Gastroesophageal sphincter (tissue), 3 donors: Measurements from ENCODE around the gene GARIN3.

Source experiments
- EP300 ChIP-seq: sonication (generic); formaldehyde crosslinking; IDR thresholded peaks from one replicate; pipeline ENCODE4 v1.6.1; 2017; ENCODE audit warnings: antibody characterized with exemption, mild to moderate bottlenecking
- POLR2A ChIP-seq, 2 donors: fragments of 450-650 bp; IDR thresholded peaks; one replicate each; pipeline ENCODE4 v1.6.1; 2017; ENCODE audit warnings: antibody characterized with exemption in 2 of 2, mild to moderate bottlenecking in 2 of 2, moderate library complexity in 1 of 2
- POLR2AphosphoS5 ChIP-seq: sonication (generic); formaldehyde crosslinking; IDR thresholded peaks from one replicate; pipeline ENCODE4 v1.6.1; 2017; ENCODE audit warnings: antibody characterized with exemption
- TF ChIP-seq, protein P1 (sequence below), 4 experiments: fragments of 200-600 bp in 2 of 4; fragments of 450-650 bp in 2 of 4; sonication (generic) in 1 of 4; IDR thresholded peaks; one replicate each; pipeline ENCODE4 v1.5.1; 2017 to 2019; ENCODE audit warnings: antibody characterized with exemption in 4 of 4, mild to moderate bottlenecking in 2 of 4, moderate library complexity in 2 of 4

DNA sequence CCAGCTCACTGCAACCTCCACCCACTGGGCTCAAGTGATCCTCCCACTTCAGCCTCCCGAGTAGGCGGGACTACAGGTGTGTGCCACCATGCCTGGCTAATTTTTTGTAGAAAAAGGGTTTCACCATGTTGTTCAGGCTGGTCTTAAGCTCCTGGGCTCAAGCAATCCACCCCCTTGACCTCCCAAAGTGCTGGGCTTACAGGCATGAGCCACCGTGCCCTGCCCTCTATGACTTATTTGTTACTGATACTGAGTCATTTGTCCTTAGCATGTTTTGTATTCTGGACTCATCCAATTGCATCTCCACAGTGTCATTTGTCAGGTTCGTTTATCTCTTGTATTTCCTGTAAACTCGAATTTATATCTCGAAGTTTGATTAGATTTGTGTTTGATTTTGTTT lies 11.9 kb upstream of the GARIN3 start:
- TF ChIP-seq, protein P1, sequence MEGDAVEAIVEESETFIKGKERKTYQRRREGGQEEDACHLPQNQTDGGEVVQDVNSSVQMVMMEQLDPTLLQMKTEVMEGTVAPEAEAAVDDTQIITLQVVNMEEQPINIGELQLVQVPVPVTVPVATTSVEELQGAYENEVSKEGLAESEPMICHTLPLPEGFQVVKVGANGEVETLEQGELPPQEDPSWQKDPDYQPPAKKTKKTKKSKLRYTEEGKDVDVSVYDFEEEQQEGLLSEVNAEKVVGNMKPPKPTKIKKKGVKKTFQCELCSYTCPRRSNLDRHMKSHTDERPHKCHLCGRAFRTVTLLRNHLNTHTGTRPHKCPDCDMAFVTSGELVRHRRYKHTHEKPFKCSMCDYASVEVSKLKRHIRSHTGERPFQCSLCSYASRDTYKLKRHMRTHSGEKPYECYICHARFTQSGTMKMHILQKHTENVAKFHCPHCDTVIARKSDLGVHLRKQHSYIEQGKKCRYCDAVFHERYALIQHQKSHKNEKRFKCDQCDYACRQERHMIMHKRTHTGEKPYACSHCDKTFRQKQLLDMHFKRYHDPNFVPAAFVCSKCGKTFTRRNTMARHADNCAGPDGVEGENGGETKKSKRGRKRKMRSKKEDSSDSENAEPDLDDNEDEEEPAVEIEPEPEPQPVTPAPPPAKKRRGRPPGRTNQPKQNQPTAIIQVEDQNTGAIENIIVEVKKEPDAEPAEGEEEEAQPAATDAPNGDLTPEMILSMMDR (IDR thresholded peaks at IDR 0.05): no peak
- TF ChIP-seq EP300: no peak
- no peak for TF ChIP-seq POLR2A (IDR thresholded peaks at IDR 0.05)
- TF ChIP-seq POLR2AphosphoS5: no peak
